Daoy (cell line): ENCODE results near the gene MAGI1. TPM values are rescaled to one million over a fixed set of nuclear protein-coding genes. Genes with fewer than 3 reads are reported as not detected.

Experiments
- DNase-seq: peaks from one replicate; pipeline ENCODE4 v3.0.0-alpha.2; 2015; ENCODE audit warnings: low read depth
- total RNA-seq: library from RNA; depleted of rRNA; stranded (reverse); fragments of >200 nt; shearing (Covaris generic); gene quantifications from 2 replicates; pipeline ENCODE4 v1.2.3, GENCODE V29; 2014; rRNA removed

Gene MAGI1
- total RNA-seq, 1 experiment from 2014 or later = 7.1 TPM

GRCh38 chr3:65326574-65326973 lies 712.1 kb downstream of the MAGI1 start:
- DNase-seq = no peak

GRCh38 chr3:65322910-65323309 lies 715.8 kb downstream of the MAGI1 start:
- DNase-seq = no peak

- DNase-seq = no peak
These were observed 720.5 kb downstream of the MAGI1 start for GRCh38 chr3:65318231-65318630.

GRCh38 chr3:65314916-65315315 lies 723.8 kb downstream of the MAGI1 start:
- DNase-seq = no peak

- no peak for DNase-seq
These were observed 724.4 kb downstream of the MAGI1 start for GRCh38 chr3:65314269-65314668.

- DNase-seq = no peak
These were observed 725.1 kb downstream of the MAGI1 start for GRCh38 chr3:65313666-65314065.

GRCh38 chr3:65305836-65306235 lies 732.9 kb downstream of the MAGI1 start:
- no peak for DNase-seq

Other genes with a start within 250 kb of the MAGI1 start
- 15.4 and 17.8 TPM in 2 replicates for gene SLC25A26, start 182.1 kb upstream of the MAGI1 start, total RNA-seq